Neural cell (in vitro differentiated cells): ENCODE data around the gene TTYH1. TPM values are rescaled to one million over a fixed set of nuclear protein-coding genes. Genes with fewer than 3 reads are reported as not detected.

ENCODE experiments used
- H2AFZ ChIP-seq: fragments of 200-600, 300-800 bp; sonication (generic), shearing (Covaris generic); 2 replicates; pipeline ENCODE4 v1.6.0; 2014; ENCODE audit warnings: low read depth, mild to moderate bottlenecking, antibody characterized with exemption, low read length, moderate library complexity
- H3F3A ChIP-seq: fragments of 200-600 bp; shearing (Covaris generic); 2 replicates; pipeline ENCODE4 v1.6.1; 2016; ENCODE audit warnings: mild to moderate bottlenecking, moderate library complexity, mixed read lengths, antibody characterized with exemption, low read length; ENCODE audit not compliant: insufficient read depth, poor library complexity, severe bottlenecking
- H3K27ac ChIP-seq: fragments of 200-600, 300-800 bp; sonication (generic), shearing (Covaris generic); 2 replicates; pipeline ENCODE4 v1.5.1; 2014; ENCODE audit warnings: mild to moderate bottlenecking, low read length, moderate library complexity
- H3K27me3 ChIP-seq: fragments of 300-800, 200-600 bp; sonication (generic), shearing (Covaris generic); 2 replicates; pipeline ENCODE4 v1.6.0; 2014; ENCODE audit warnings: mild to moderate bottlenecking, low read depth, low read length, moderate library complexity; ENCODE audit not compliant: insufficient read depth
- H3K36me3 ChIP-seq: fragments of 300-800, 200-600 bp; sonication (generic), shearing (Covaris generic); 2 replicates; pipeline ENCODE4 v1.5.1; 2014; ENCODE audit warnings: mild to moderate bottlenecking, antibody characterized with exemption, low read length, moderate library complexity; ENCODE audit not compliant: insufficient read depth
- H3K4me2 ChIP-seq: fragments of 300-800, 200-600 bp; sonication (generic), shearing (Covaris generic); 2 replicates; pipeline ENCODE4 v1.6.0; 2014; ENCODE audit warnings: mild to moderate bottlenecking, low read length
- H3K4me3 ChIP-seq: fragments of 300-800, 200-600 bp; sonication (generic), shearing (Covaris generic); 2 replicates; pipeline ENCODE4 v1.5.1; 2014; ENCODE audit warnings: mild to moderate bottlenecking, low read length, moderate library complexity
- H3K79me2 ChIP-seq: fragments of 200-600 bp; shearing (Covaris generic); replicated peaks from 2 replicates; pipeline ENCODE4 v1.6.0; 2014; ENCODE audit warnings: mild to moderate bottlenecking, low read length, moderate library complexity; ENCODE audit not compliant: insufficient read depth
- H3K9ac ChIP-seq: fragments of 300-800, 200-600 bp; sonication (generic), shearing (Covaris generic); 2 replicates; pipeline ENCODE4 v1.6.1; 2016; ENCODE audit warnings: mild to moderate bottlenecking, low read length, mixed read lengths
- H3K9me2 ChIP-seq: fragments of 200-600 bp; shearing (Covaris generic); 2 replicates; pipeline ENCODE4 v1.6.1; 2016; ENCODE audit warnings: mild to moderate bottlenecking, low read length, mixed read lengths; ENCODE audit not compliant: insufficient read depth
- H3K9me3 ChIP-seq: fragments of 200-600, 300-800 bp; sonication (generic), shearing (Covaris generic); 2 replicates; pipeline ENCODE4 v1.6.1; 2016; ENCODE audit warnings: mild to moderate bottlenecking, mixed run types, low read length, moderate library complexity, mixed read lengths
- H4K20me1 ChIP-seq: fragments of 200-600 bp; shearing (Covaris generic); 2 replicates; pipeline ENCODE4 v1.6.1; 2016; ENCODE audit warnings: mild to moderate bottlenecking, mixed run types; ENCODE audit not compliant: insufficient read depth
- EP300 ChIP-seq: fragments of 450-650 bp; conservative IDR thresholded peaks from 2 replicates; pipeline ENCODE4 v1.6.1; 2014; ENCODE audit warnings: antibody characterized with exemption, mild to moderate bottlenecking, moderate library complexity; ENCODE audit not compliant: poor library complexity, severe bottlenecking
- EZH2 ChIP-seq: fragments of 200-600, 300-800 bp; shearing (Covaris generic), sonication (generic); IDR thresholded peaks from 2 replicates; pipeline ENCODE4 v1.6.1; 2014; ENCODE audit warnings: antibody characterized with exemption, low read length, borderline replicate concordance, mild to moderate bottlenecking; ENCODE audit not compliant: insufficient read depth, poor library complexity, severe bottlenecking
- MXI1 ChIP-seq: fragments of 450-650 bp; conservative IDR thresholded peaks from 2 replicates; pipeline ENCODE4 v1.6.1; 2014; ENCODE audit warnings: antibody characterized with exemption, mild to moderate bottlenecking; ENCODE audit not compliant: poor library complexity, severe bottlenecking
- POLR2AphosphoS5 ChIP-seq: IDR thresholded peaks from 2 replicates; pipeline ENCODE4 v1.6.1; 2012
- RAD21 ChIP-seq: fragments of 450-650 bp; conservative IDR thresholded peaks from 2 replicates; pipeline ENCODE4 v1.6.1; 2014; ENCODE audit warnings: antibody characterized with exemption, mild to moderate bottlenecking, moderate library complexity
- SMC3 ChIP-seq: fragments of 450-650 bp; conservative IDR thresholded peaks from 2 replicates; pipeline ENCODE4 v1.6.1; 2014; ENCODE audit warnings: antibody characterized with exemption, mild to moderate bottlenecking, moderate library complexity; ENCODE audit not compliant: poor library complexity
- TAF1 ChIP-seq: IDR thresholded peaks from 2 replicates; pipeline ENCODE4 v1.6.1; 2012; ENCODE audit warnings: low read depth
- polyA plus RNA-seq: library from polyadenylated mRNA; depleted of rRNA; stranded (reverse); fragments of >200 nt; gene quantifications from 2 replicates; pipeline ENCODE4 v1.2.3, GENCODE V29; 2014
- TF ChIP-seq, protein P1 (sequence below): fragments of 450-650 bp; IDR thresholded peaks from 2 replicates; pipeline ENCODE4 v1.5.1; 2014; ENCODE audit warnings: antibody characterized with exemption, mild to moderate bottlenecking, moderate library complexity; ENCODE audit not compliant: poor library complexity, severe bottlenecking
- TF ChIP-seq, protein P2 (sequence below): IDR thresholded peaks from 2 replicates; pipeline ENCODE4 v1.6.1; 2012; ENCODE audit warnings: borderline replicate concordance

The TTYH1 gene
- polyA plus RNA-seq, 1 donor from 2014 or later, result 36.1 TPM

DNA sequence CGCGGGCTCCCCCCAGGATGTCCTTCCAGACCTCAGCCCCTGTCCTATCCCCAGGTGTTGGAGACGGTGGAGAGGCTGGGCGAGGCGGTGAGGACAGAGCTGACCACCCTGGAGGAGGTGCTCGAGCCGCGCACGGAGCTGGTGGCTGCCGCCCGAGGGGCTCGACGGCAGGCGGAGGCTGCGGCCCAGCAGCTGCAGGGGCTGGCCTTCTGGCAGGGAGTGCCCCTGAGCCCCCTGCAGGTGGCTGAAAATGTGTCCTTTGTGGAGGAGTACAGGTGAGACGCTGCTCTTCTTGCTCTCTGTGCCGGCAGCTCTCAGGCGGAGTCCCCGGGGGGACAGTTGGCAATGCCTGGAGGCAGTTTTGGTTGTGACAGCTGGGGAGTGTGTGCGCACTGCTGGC lies 6.9 kb downstream of the TTYH1 start:
- Histone ChIP-seq H3K9me2 (no peaks in the 10 kb centered on the region), H3K9ac (no peak overlapping the region), H3K27ac (no peak overlapping the region), H3K36me3 (no peaks in the 10 kb centered on the region), H3K79me2 (peaks cover 19% of the 10 kb centered on the region), H3K4me3 (no peak overlapping the region), H3K9me3 (no peaks in the 10 kb centered on the region), H3K4me2 (no peak overlapping the region), H4K20me1 (no peaks in the 10 kb centered on the region), H3K27me3 (no peaks in the 10 kb centered on the region), H3F3A (no peaks in the 10 kb centered on the region), H2AFZ (no peak overlapping the region)
- TF ChIP-seq, protein P1, sequence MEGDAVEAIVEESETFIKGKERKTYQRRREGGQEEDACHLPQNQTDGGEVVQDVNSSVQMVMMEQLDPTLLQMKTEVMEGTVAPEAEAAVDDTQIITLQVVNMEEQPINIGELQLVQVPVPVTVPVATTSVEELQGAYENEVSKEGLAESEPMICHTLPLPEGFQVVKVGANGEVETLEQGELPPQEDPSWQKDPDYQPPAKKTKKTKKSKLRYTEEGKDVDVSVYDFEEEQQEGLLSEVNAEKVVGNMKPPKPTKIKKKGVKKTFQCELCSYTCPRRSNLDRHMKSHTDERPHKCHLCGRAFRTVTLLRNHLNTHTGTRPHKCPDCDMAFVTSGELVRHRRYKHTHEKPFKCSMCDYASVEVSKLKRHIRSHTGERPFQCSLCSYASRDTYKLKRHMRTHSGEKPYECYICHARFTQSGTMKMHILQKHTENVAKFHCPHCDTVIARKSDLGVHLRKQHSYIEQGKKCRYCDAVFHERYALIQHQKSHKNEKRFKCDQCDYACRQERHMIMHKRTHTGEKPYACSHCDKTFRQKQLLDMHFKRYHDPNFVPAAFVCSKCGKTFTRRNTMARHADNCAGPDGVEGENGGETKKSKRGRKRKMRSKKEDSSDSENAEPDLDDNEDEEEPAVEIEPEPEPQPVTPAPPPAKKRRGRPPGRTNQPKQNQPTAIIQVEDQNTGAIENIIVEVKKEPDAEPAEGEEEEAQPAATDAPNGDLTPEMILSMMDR, result no peak
- TF ChIP-seq POLR2AphosphoS5 (no peak), TAF1 (no peak), SMC3 (no peak), EZH2 (no peak), EP300 (no peak), RAD21 (no peak), MXI1 (no peak)
- TF ChIP-seq, protein P2, sequence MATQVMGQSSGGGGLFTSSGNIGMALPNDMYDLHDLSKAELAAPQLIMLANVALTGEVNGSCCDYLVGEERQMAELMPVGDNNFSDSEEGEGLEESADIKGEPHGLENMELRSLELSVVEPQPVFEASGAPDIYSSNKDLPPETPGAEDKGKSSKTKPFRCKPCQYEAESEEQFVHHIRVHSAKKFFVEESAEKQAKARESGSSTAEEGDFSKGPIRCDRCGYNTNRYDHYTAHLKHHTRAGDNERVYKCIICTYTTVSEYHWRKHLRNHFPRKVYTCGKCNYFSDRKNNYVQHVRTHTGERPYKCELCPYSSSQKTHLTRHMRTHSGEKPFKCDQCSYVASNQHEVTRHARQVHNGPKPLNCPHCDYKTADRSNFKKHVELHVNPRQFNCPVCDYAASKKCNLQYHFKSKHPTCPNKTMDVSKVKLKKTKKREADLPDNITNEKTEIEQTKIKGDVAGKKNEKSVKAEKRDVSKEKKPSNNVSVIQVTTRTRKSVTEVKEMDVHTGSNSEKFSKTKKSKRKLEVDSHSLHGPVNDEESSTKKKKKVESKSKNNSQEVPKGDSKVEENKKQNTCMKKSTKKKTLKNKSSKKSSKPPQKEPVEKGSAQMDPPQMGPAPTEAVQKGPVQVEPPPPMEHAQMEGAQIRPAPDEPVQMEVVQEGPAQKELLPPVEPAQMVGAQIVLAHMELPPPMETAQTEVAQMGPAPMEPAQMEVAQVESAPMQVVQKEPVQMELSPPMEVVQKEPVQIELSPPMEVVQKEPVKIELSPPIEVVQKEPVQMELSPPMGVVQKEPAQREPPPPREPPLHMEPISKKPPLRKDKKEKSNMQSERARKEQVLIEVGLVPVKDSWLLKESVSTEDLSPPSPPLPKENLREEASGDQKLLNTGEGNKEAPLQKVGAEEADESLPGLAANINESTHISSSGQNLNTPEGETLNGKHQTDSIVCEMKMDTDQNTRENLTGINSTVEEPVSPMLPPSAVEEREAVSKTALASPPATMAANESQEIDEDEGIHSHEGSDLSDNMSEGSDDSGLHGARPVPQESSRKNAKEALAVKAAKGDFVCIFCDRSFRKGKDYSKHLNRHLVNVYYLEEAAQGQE, result no peak

DNA sequence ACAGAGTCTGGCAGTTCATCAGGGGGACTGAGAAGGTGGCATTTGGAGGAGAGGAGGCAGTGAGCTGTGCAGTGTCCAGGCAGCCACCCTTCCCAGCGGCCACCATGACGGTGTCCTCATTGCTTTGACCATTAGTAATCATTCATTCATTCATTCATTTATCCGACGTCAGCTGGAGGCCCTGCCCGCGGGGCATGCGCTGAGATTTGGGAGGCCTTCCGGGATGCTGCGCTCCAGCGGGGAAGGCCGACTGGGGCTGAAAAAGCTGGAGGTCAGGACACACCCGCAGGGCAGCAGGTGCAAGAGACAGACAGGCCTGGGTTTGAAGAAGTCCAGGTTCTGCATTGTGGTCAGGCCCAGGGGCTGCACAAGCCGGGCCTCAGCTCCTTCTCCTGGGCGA lies 8.9 kb downstream of the TTYH1 start:
- H4K20me1 ChIP-seq, result no peaks in the 10 kb centered on the region
- no peak overlapping the region for H3K4me3 ChIP-seq
- no peaks in the 10 kb centered on the region for H3K9me3 ChIP-seq
- no peak overlapping the region for H3K27ac ChIP-seq
- no peak overlapping the region for H2AFZ ChIP-seq
- H3K9ac ChIP-seq, result no peak overlapping the region
- H3F3A ChIP-seq, result no peaks in the 10 kb centered on the region
- no peaks in the 10 kb centered on the region for H3K27me3 ChIP-seq
- no peaks in the 10 kb centered on the region for H3K9me2 ChIP-seq
- H3K36me3 ChIP-seq, result no peaks in the 10 kb centered on the region
- peaks cover 14% of the 10 kb centered on the region for H3K79me2 ChIP-seq
- TF ChIP-seq EP300 (no peak), POLR2AphosphoS5 (no peak), MXI1 (no peak), RAD21 (no peak), TAF1 (no peak), SMC3 (no peak), EZH2 (no peak)
- TF ChIP-seq, protein P1, result no peak
- TF ChIP-seq, protein P2, result no peak
- H3K4me2 ChIP-seq, result no peak overlapping the region
